Testis (tissue), 2 donors: ENCODE results near the gene SLC44A1.

Source experiments
- POLR2A ChIP-seq: fragments of 450-650 bp; IDR thresholded peaks from one replicate; pipeline ENCODE4 v1.6.1; 2017; ENCODE audit warnings: antibody characterized with exemption, mild to moderate bottlenecking, moderate library complexity
- TF ChIP-seq, protein P1 (sequence below), 3 experiments: fragments of 450-650 bp in 2 of 3; fragments of 200-600 bp in 1 of 3; sonication (generic) in 1 of 3; IDR thresholded peaks; one replicate each; pipeline ENCODE4 v1.5.1; 2016 to 2019; ENCODE audit warnings: antibody characterized with exemption in 3 of 3, mild to moderate bottlenecking in 2 of 3, moderate library complexity in 1 of 3

DNA sequence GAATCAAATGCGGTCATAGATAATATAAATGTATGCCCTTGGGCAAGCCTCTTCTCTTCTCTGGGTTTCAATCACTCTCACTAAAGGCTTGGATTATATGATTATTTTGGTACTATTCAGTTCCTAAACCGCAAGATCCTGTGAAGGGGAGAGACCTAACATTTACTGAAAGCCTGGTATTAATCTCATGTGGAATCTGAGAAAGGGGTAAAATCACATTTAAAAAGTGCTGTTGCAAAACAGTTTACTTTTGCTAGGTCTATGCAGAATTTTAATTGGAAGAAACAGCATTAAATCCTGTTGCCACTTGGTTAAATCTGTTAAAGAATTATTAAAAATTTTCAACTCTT, 50.7 kb downstream of the SLC44A1 start:
- TF ChIP-seq, protein P1, sequence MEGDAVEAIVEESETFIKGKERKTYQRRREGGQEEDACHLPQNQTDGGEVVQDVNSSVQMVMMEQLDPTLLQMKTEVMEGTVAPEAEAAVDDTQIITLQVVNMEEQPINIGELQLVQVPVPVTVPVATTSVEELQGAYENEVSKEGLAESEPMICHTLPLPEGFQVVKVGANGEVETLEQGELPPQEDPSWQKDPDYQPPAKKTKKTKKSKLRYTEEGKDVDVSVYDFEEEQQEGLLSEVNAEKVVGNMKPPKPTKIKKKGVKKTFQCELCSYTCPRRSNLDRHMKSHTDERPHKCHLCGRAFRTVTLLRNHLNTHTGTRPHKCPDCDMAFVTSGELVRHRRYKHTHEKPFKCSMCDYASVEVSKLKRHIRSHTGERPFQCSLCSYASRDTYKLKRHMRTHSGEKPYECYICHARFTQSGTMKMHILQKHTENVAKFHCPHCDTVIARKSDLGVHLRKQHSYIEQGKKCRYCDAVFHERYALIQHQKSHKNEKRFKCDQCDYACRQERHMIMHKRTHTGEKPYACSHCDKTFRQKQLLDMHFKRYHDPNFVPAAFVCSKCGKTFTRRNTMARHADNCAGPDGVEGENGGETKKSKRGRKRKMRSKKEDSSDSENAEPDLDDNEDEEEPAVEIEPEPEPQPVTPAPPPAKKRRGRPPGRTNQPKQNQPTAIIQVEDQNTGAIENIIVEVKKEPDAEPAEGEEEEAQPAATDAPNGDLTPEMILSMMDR (IDR thresholded peaks at IDR 0.05): no peak
- TF ChIP-seq POLR2A: no peak
